Activated T-helper 1 cell treated with anti-CD3 and anti-CD28 coated beads, Interleukin-12 subunit alpha, Interleukin-12 subunit beta, Interleukin-2, Interleukin-4 antibody, amounts not matched to agents 30 ng/mL and 10 ng/mL and 1 ng/mL, durations not matched to agents 14 hours and 24 hours and 36 hours (primary cell): Measurements from ENCODE around the gene TICAM2. TPM values are rescaled to one million over a fixed set of nuclear protein-coding genes. Genes with fewer than 3 reads are reported as not detected.

Experiments used
- DNase-seq: peaks from one replicate; pipeline ENCODE4 v3.0.0; 2021; ENCODE audit warnings: low spot score
- H3K27ac Mint-ChIP-seq: one replicate; pipeline ENCODE4 v1.8.0; 2021; ENCODE audit warnings: mild to moderate bottlenecking, mixed read lengths
- H3K27me3 Mint-ChIP-seq: one replicate; pipeline ENCODE4 v1.8.0; 2022; ENCODE audit warnings: mild to moderate bottlenecking, moderate library complexity, mixed read lengths; ENCODE audit not compliant: insufficient read depth
- H3K36me3 Mint-ChIP-seq: one replicate; pipeline ENCODE4 v1.8.0; 2021; ENCODE audit warnings: low read depth, mixed read lengths
- H3K4me1 Mint-ChIP-seq: one replicate; pipeline ENCODE4 v1.8.0; 2021; ENCODE audit warnings: low read depth, mixed read lengths
- H3K4me3 Mint-ChIP-seq: one replicate; pipeline ENCODE4 v1.8.0; 2021; ENCODE audit warnings: mild to moderate bottlenecking, moderate library complexity, mixed read lengths
- H3K9me3 Mint-ChIP-seq: one replicate; pipeline ENCODE4 v1.8.0; 2021; ENCODE audit warnings: mixed read lengths
- intact Hi-C: fragments of 100-400 bp; cut with micrococcal nuclease; formaldehyde crosslinking; loops from one replicate; pipeline ENCODE4 v1.15.1; 2024
- total RNA-seq: library from RNA; stranded (reverse); gene quantifications from 2 replicates; pipeline ENCODE4 v1.2.3, GENCODE V29; 2022

Gene TICAM2
- total RNA-seq, 1 donor from 2014 or later: 1.1 TPM

DNA sequence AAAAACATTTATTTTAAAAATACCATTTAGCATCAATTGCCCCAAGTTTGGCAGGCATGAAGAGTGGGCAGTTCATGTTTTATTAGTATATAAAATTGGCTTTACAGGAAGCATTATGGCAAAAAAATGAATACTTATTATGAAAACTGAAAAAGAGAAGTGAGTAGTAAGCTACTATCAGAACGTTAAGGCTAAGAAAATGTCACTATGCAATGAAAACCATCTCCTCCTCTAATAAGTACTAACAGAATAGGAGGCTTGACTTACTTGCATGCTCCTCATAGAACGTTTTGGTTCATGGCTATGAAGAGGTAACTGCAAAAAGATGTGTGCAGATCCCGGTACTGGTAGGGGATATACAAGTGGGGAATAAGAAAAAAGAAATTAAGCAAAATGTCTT lies 23.6 kb downstream of the TICAM2 start:
- no peak for DNase-seq
- H3K27ac Mint-ChIP-seq: no peak overlapping the region
- H3K4me1 Mint-ChIP-seq: no peaks in the 10 kb centered on the region
- H3K4me3 Mint-ChIP-seq: no peak overlapping the region
- H3K36me3 Mint-ChIP-seq: peaks cover 5% of the 10 kb centered on the region
- intact Hi-C loops: loop anchor here (10.0 kb wide), 1 partner anchor 1964 kb away; no protein-coding TSS in a partner anchor
- H3K9me3 Mint-ChIP-seq: no peaks in the 10 kb centered on the region
- peaks cover 2% of the 10 kb centered on the region for H3K27me3 Mint-ChIP-seq

DNA sequence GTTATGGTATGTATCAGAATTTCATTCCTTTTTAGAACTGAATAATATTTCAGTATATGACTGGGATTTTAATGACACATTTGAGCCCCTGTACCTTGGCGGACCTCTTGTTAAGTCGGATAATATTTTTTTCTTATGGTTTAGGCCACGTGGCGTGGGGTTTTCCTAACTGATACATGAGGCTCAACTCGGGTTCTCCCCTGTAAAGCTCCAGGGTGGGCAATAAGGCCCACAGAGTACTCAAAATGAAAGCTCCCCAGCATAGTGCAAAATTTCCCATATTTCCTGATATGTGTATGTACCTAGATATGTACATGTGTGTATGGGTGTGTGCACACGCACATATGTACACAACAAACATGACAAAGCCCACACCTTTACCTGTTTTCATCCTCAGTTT lies 24.5 kb downstream of the TICAM2 start:
- no peaks in the 10 kb centered on the region for H3K4me1 Mint-ChIP-seq
- H3K4me3 Mint-ChIP-seq: no peak overlapping the region
- peaks cover 3% of the 10 kb centered on the region for H3K27me3 Mint-ChIP-seq
- DNase-seq: no peak
- H3K9me3 Mint-ChIP-seq: no peaks in the 10 kb centered on the region
- intact Hi-C loops: loop anchor here (10.0 kb wide), 1 partner anchor 1963 kb away; no protein-coding TSS in a partner anchor
- peaks cover 5% of the 10 kb centered on the region for H3K36me3 Mint-ChIP-seq
- H3K27ac Mint-ChIP-seq: no peak overlapping the region

DNA sequence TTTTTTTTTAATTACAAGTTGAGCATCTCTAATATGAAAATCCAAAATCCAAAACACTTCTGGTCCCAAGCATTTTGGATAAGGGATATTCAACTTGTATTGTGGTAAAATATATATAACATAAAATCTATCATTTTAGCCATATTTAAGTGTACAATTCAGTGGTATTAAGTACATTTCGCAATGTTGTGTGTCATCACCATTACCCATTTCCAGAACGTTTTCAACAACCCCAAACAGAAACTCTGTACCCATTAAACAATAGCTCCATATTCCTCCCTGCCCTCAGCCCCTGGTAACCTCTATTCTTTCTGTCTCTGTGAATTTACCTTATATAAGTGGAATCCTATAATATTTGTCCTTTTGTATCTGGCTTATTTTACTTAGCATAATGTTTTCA lies 24.9 kb downstream of the TICAM2 start:
- peaks cover 5% of the 10 kb centered on the region for H3K36me3 Mint-ChIP-seq
- no peaks in the 10 kb centered on the region for H3K9me3 Mint-ChIP-seq
- intact Hi-C loops: loop anchor here (10.0 kb wide), 1 partner anchor 1963 kb away; no protein-coding TSS in a partner anchor
- no peaks in the 10 kb centered on the region for H3K4me1 Mint-ChIP-seq
- DNase-seq: no peak
- H3K27me3 Mint-ChIP-seq: peaks cover 3% of the 10 kb centered on the region
- H3K4me3 Mint-ChIP-seq: no peak overlapping the region
- no peak overlapping the region for H3K27ac Mint-ChIP-seq

DNA sequence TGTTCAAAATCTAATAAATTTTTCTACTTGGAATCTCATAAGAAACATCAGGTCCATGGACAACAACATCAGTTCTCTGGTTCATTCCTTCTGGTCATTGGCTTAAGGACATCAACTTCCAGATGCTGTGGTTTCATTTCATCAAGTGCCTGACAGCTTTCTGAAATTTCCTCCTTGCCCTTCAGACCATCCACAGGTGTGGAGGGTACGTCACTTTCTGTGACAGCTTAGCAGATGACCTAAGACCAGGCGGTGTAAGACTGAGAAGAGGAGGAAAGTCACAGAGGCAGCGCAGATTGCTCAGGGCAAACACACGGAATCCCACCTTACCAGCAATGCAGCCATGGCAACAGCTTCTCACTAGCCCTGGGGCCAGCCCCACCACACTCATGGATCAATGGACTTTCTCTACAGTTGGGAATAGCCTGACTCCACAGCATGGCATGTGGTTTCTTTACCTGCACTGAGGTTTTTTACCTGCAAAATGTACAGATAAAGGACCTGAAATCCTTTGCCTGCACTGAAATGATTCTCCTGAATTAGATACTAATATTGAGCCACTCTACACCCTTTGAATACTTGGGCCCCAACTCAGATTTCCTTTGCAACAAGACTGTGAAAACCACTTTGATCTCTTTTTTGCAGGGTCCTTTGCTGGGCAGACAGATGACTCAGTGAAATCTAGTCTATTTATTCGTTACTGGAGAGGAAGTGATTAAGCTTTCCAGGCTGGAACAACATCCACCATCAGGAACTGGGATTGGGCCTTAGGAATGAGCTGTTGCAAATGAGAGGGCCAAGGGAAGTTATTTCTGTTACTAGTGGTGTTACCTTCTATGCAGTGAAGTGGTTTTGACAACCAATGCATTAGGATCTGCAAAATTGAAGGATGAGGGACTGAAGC lies 26.9 kb downstream of the TICAM2 start:
- Mint-ChIP-seq H3K4me3 (no peak overlapping the region), H3K36me3 (peaks cover 1% of the 10 kb centered on the region)
- intact Hi-C loops: loop anchor here (2.0 to 10.0 kb wide), 2 partner anchors 477 to 1961 kb away; no protein-coding TSS in a partner anchor

DNA sequence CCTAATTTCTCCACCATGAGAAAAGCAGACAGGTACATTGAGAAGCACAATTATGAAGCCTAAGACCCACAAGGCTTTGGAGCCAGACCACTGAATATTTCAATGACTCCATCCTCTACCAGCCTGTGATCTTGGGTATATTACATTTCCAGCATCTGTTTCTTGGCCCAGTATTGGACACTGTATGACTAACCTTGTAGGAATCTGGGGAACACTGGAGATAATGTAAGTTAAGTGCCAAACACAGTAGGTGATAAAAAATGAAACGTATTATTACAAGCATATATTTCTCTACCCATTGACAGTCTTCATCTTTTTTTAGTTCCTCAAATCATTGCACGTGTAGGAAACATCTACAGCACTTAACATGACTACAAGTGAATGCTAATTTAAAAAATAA lies 29.1 kb downstream of the TICAM2 start:
- H3K27me3 Mint-ChIP-seq: peaks cover 5% of the 10 kb centered on the region
- no peak overlapping the region for H3K27ac Mint-ChIP-seq
- no peaks in the 10 kb centered on the region for H3K4me1 Mint-ChIP-seq
- H3K36me3 Mint-ChIP-seq: no peaks in the 10 kb centered on the region
- H3K4me3 Mint-ChIP-seq: no peak overlapping the region
- DNase-seq: no peak
- intact Hi-C loops: loop anchor here (5.0 to 10.0 kb wide), 2 partner anchors 196 to 1958 kb away; no protein-coding TSS in a partner anchor
- H3K9me3 Mint-ChIP-seq: no peaks in the 10 kb centered on the region

More for the DNA sequence above, 26.9 kb downstream of the TICAM2 start:
- DNase-seq: no peak
- Mint-ChIP-seq H3K9me3 (no peaks in the 10 kb centered on the region), H3K4me1 (no peaks in the 10 kb centered on the region), H3K27ac (no peak overlapping the region), H3K27me3 (peaks cover 3% of the 10 kb centered on the region)

DNA sequence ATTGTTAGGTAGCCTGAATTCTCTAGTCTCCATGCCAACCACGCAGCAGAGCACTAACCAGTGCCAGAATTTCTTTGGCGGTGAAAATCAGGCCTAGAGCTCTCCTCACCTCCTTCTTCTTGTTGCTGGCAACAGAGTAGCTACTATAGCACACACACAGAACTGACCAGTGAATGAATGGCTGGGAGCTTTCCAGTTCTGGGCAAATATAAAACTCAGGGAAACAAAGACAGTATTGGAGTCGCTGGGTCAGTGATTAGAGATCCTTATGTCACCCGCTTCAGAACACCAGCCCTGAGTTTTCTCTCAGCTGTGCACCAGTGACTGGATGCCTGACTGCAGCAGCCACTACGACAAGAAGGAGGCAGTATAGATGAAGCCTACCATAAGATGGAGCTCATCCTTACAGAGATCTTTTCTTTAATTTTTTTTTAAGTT lies 30.8 kb downstream of the TICAM2 start:
- DNase-seq: no peak
- Mint-ChIP-seq H3K36me3 (no peaks in the 10 kb centered on the region), H3K27ac (no peak overlapping the region), H3K27me3 (peaks cover 8% of the 10 kb centered on the region), H3K9me3 (no peaks in the 10 kb centered on the region), H3K4me1 (no peaks in the 10 kb centered on the region), H3K4me3 (no peak overlapping the region)
- intact Hi-C loops: loop anchor here (5.0 to 10.0 kb wide), 2 partner anchors 194 to 1957 kb away; no protein-coding TSS in a partner anchor

DNA sequence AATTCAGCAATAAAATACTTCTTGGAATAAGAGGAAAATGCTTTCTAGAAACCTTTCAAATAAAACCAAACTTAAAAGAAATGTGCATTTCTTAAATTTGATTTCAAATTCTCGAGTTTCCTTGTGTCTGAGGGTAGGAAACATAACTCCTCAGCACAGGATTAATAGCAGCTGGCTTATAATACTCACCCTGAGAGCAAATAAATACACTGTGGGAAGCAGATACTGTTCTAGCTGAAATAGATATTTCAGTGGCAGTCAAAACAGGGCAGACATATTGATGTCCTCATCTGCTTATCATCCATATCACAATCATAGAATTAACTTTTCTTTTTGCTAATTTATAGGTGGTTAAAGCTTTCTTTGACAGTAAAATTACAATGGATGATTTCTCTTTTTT lies 33.6 kb downstream of the TICAM2 start:
- H3K36me3 Mint-ChIP-seq: no peaks in the 10 kb centered on the region
- H3K27me3 Mint-ChIP-seq: peaks cover 6% of the 10 kb centered on the region
- intact Hi-C loops: no loop called here
- no peak for DNase-seq
- H3K9me3 Mint-ChIP-seq: no peaks in the 10 kb centered on the region
- no peak overlapping the region for H3K27ac Mint-ChIP-seq
- no peak overlapping the region for H3K4me3 Mint-ChIP-seq
- no peaks in the 10 kb centered on the region for H3K4me1 Mint-ChIP-seq

DNA sequence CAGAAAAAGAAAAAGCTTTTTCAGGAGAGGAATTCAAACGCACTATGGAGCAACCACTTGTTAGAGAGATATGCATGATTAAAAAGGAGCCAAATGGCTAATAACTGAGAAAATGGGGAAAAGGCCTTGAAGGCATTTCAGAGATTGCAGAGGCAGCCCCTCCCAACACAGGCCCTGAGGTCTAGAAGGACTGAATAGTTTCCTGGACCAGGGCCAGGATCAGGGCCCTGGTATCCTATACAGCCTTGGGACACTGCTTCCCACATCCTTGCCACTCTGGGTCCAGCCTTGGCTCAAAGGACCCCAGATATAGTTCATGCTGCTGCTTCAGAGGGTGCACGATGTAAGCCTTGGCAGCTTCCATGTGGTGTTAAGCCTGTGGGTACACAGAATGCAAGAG lies 37.0 kb downstream of the TICAM2 start:
- no peaks in the 10 kb centered on the region for H3K36me3 Mint-ChIP-seq
- peaks cover 18% of the 10 kb centered on the region for H3K27me3 Mint-ChIP-seq
- DNase-seq: no peak
- H3K27ac Mint-ChIP-seq: no peak overlapping the region
- H3K9me3 Mint-ChIP-seq: peaks cover 5% of the 10 kb centered on the region
- no peak overlapping the region for H3K4me3 Mint-ChIP-seq
- intact Hi-C loops: no loop called here
- H3K4me1 Mint-ChIP-seq: no peaks in the 10 kb centered on the region

DNA sequence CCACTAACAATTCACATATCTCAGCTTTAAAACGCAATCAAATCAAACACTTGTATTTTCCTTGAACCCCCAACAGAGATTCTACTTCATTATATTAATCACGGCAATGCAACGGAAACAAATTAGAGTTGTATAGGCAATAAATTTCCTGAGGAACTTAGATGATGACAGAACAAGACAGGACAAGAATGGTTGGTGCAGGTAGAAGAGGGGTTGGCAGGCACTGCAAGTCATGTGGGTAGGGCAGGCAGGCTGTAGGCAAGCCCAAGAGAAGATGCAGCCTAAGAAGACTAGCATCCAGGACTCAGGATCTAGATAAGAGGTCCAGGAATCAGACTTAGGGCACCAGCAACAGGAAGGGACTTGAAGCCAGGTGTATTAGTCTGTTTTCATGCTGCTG lies 41.1 kb downstream of the TICAM2 start:
- H3K9me3 Mint-ChIP-seq: peaks cover 5% of the 10 kb centered on the region
- no peak overlapping the region for H3K4me3 Mint-ChIP-seq
- H3K27me3 Mint-ChIP-seq: peaks cover 18% of the 10 kb centered on the region
- no peaks in the 10 kb centered on the region for H3K36me3 Mint-ChIP-seq
- no peak overlapping the region for H3K27ac Mint-ChIP-seq
- no peak for DNase-seq
- H3K4me1 Mint-ChIP-seq: peaks cover 10% of the 10 kb centered on the region
- intact Hi-C loops: no loop called here

DNA sequence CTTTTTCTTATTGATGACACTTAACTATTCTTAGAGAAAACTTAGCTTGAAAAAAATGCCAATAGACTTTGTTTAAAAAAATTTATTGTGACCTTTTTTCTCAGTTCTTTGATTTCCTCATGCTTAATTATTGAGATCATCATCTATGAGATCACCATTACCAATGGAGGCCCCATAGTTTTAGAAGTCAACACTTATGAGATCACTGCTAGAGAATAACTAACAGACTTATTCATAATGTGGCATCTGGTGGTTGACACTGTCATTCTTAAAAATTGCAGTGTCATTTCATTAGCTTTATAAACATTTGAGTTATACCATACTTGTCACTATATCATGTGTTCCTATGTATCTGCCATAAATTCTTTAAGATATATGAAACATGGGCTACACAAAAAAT lies 42.8 kb downstream of the TICAM2 start:
- Mint-ChIP-seq H3K4me1 (peaks cover 10% of the 10 kb centered on the region), H3K36me3 (no peaks in the 10 kb centered on the region)
- intact Hi-C loops: no loop called here

DNA sequence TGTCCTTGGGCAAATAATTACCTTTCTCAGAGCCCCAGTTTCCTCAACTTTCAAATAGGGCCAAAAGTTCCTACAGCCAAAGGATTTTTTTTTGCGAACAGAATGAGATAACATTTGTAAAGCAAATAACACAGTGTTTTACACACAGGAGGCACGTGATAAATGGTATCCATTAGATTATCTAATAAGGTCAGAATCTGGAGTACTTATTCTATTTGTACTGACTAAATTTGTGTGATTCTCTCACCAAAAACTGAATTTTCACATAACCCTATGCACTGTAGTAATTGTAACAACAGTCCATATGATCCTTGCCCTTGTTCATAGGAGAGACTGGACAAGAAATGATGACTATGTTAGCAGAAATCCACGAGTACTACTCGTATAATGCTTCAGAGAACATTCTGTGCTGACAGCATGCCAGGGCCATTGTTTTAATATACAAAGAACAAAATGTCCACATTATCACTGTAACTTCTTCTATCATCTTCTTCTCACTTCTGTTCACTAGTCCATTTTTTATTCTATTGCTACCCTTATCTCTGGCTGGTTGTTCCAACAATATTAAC lies 43.8 kb downstream of the TICAM2 start:
- peaks cover 5% of the 10 kb centered on the region for H3K9me3 Mint-ChIP-seq
- no peak overlapping the region for H3K4me3 Mint-ChIP-seq
- no peak overlapping the region for H3K27ac Mint-ChIP-seq
- H3K27me3 Mint-ChIP-seq: peaks cover 18% of the 10 kb centered on the region
- peaks cover 10% of the 10 kb centered on the region for H3K4me1 Mint-ChIP-seq
- intact Hi-C loops: no loop called here
- H3K36me3 Mint-ChIP-seq: no peaks in the 10 kb centered on the region
- DNase-seq: no peak

More for the DNA sequence above, 42.8 kb downstream of the TICAM2 start:
- peaks cover 5% of the 10 kb centered on the region for H3K9me3 Mint-ChIP-seq
- H3K4me3 Mint-ChIP-seq: no peak overlapping the region
- DNase-seq: no peak
- H3K27me3 Mint-ChIP-seq: peaks cover 18% of the 10 kb centered on the region
- no peak overlapping the region for H3K27ac Mint-ChIP-seq

DNA sequence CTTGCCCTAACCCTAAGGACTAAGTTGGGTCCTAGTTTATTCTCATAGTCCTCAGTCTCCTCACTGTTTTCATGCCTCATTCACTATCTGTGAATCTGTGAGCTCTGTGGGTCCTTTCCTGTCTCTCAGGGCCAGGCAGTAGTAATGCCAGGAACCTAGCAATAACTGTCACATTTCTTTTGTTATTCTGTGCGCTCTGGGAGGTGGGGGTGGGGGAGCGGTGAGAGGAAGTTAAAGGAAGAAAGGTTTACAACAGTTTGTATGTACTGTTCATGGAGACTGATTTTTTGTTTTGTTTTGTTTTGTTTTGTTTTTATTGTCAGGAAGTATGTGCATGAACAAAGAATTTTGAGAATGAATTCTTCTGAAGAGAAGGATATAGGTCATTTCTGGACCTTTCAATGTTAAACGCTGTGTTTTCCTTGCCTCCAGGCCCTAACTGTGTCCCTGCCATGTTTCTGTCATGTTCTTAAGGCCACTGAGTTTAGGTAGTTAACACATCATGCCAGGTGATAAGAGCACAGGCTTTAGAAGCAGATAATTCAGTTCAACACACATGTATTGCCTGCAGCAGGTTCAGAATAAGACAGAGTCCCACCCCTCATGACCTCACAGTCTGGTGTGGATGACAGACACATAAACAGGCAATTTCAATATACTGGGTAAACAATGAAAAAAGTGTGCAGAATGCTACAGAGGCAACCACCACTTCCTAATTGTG lies 44.5 kb downstream of the TICAM2 start:
- H3K9me3 Mint-ChIP-seq: peaks cover 5% of the 10 kb centered on the region
- DNase-seq: no peak
- no peak overlapping the region for H3K4me3 Mint-ChIP-seq
- intact Hi-C loops: no loop called here
- H3K27me3 Mint-ChIP-seq: peaks cover 12% of the 10 kb centered on the region
- H3K36me3 Mint-ChIP-seq: no peaks in the 10 kb centered on the region
- peaks cover 10% of the 10 kb centered on the region for H3K4me1 Mint-ChIP-seq
- H3K27ac Mint-ChIP-seq: no peak overlapping the region
